IMR-90 (cell line): ENCODE results near the gene KCNMB1. TPM values are rescaled to one million over a fixed set of nuclear protein-coding genes. Genes with fewer than 3 reads are reported as not detected.

Source experiments
- ATAC-seq: fragments of 200-7000 bp; cut with Tn5 transposase; 2 replicates; pipeline ENCODE4 v1.9.1; 2020; ENCODE audit warnings: low read depth, mild to moderate bottlenecking, moderate library complexity
- BruUV-seq: library from RNA; stranded (reverse); fragments of 400-500 nt; replicated peaks from 2 replicates; lab custom pipeline; 2021; lab: Mats Ljungman, UMichigan
- CTCF ChIA-PET: fragments of 300-600 bp; formaldehyde crosslinking; extraction: SDS; loops from one replicate; lab custom pipeline; 2021; ENCODE audit warnings: antibody characterized with exemption; lab: Yijun Ruan, JAX
- POLR2A ChIA-PET: fragments of 300-600 bp; sonication (Branson Sonifier 250); formaldehyde crosslinking; loops from one replicate; lab custom pipeline; 2022; ENCODE audit warnings: antibody characterized with exemption; ENCODE audit not compliant: unreplicated experiment; lab: Charles Lee
- DNase-seq: peaks from one replicate; pipeline ENCODE4 v3.0.0; 2013
- H2AFZ ChIP-seq: replicated peaks from 2 replicates; pipeline ENCODE3; 2013; ENCODE audit warnings: low read length, mild to moderate bottlenecking; ENCODE audit not compliant: poor library complexity
- H2AK5ac ChIP-seq: 2 replicates; pipeline ENCODE4 v1.6.1; 2013; ENCODE audit warnings: low read depth, low read length, inconsistent platforms
- H2AK9ac ChIP-seq: replicated peaks from 2 replicates; pipeline ENCODE3; 2013; ENCODE audit warnings: mild to moderate bottlenecking, low read depth, low read length, moderate library complexity; ENCODE audit not compliant: poor library complexity
- H2BK120ac ChIP-seq: 2 replicates; pipeline ENCODE4 v1.6.1; 2013; ENCODE audit warnings: low read depth, low read length, inconsistent platforms
- H2BK15ac ChIP-seq: 3 replicates; pipeline ENCODE4 v1.6.1; 2013; ENCODE audit warnings: low read depth, low read length, inconsistent platforms
- H2BK20ac ChIP-seq: 2 replicates; pipeline ENCODE4 v1.6.1; 2013; ENCODE audit warnings: low read depth, mild to moderate bottlenecking, inconsistent platforms, low read length, moderate library complexity
- H2BK5ac ChIP-seq: 2 replicates; pipeline ENCODE4 v1.6.1; 2013; ENCODE audit warnings: mild to moderate bottlenecking, low read depth, low read length, inconsistent platforms; ENCODE audit not compliant: poor library complexity, severe bottlenecking
- H3K14ac ChIP-seq: replicated peaks from 2 replicates; pipeline ENCODE4 v1.6.1; 2013; ENCODE audit warnings: low read depth, low read length, inconsistent platforms
- H3K18ac ChIP-seq: 2 replicates; pipeline ENCODE4 v1.6.1; 2013; ENCODE audit warnings: low read depth, low read length, control low read depth
- H3K23ac ChIP-seq: 2 replicates; pipeline ENCODE4 v1.6.1; 2013; ENCODE audit warnings: low read depth, low read length, inconsistent platforms
- H3K27ac ChIP-seq: 2 replicates; pipeline ENCODE4 v1.5.1; 2013; ENCODE audit warnings: mild to moderate bottlenecking, control low read depth, low read length; ENCODE audit not compliant: insufficient read depth
- H3K27me3 ChIP-seq: 2 replicates; pipeline ENCODE4 v1.6.1; 2013; ENCODE audit warnings: low read length; ENCODE audit not compliant: control insufficient read depth, insufficient read depth
- H3K36me3 ChIP-seq: 2 replicates; pipeline ENCODE4 v1.6.1; 2013; ENCODE audit warnings: low read length, mixed read lengths; ENCODE audit not compliant: control insufficient read depth, insufficient read depth
- H3K4ac ChIP-seq: 2 replicates; pipeline ENCODE4 v1.6.1; 2013; ENCODE audit warnings: low read depth, low read length, inconsistent platforms
- H3K4me1 ChIP-seq: 2 replicates; pipeline ENCODE4 v1.6.1; 2013; ENCODE audit warnings: low read length, mixed read lengths; ENCODE audit not compliant: control insufficient read depth, insufficient read depth
- H3K4me2 ChIP-seq: 2 replicates; pipeline ENCODE4 v1.6.1; 2013; ENCODE audit warnings: low read depth, mild to moderate bottlenecking, control low read depth, low read length, moderate library complexity
- H3K4me3 ChIP-seq: 2 replicates; pipeline ENCODE4 v1.5.1; 2013; ENCODE audit warnings: low read depth, mild to moderate bottlenecking, control low read depth, low read length, moderate library complexity; ENCODE audit not compliant: insufficient read depth
- H3K56ac ChIP-seq: 2 replicates; pipeline ENCODE4 v1.6.1; 2013; ENCODE audit warnings: low read length, inconsistent platforms; ENCODE audit not compliant: insufficient read depth; ENCODE audit errors: extremely low read depth
- H3K79me1 ChIP-seq, 2 experiments: 2 replicates each; pipeline ENCODE4 v1.6.1; 2013; ENCODE audit warnings: low read length in 2 of 2, inconsistent platforms in 1 of 2, low read depth in 1 of 2
- H3K9ac ChIP-seq: 2 replicates; pipeline ENCODE4 v1.6.1; 2013; ENCODE audit warnings: low read depth, low read length, control low read depth
- H3K9me1 ChIP-seq: 2 replicates; pipeline ENCODE4 v1.6.1; 2013; ENCODE audit warnings: low read length, inconsistent platforms; ENCODE audit not compliant: insufficient read depth
- H3K9me3 ChIP-seq: 2 replicates; pipeline ENCODE4 v1.6.1; 2013; ENCODE audit warnings: low read length; ENCODE audit not compliant: control insufficient read depth, insufficient read depth
- H4K20me1 ChIP-seq: 2 replicates; pipeline ENCODE4 v1.6.1; 2013; ENCODE audit warnings: low read length, inconsistent platforms; ENCODE audit not compliant: insufficient read depth
- H4K5ac ChIP-seq: 2 replicates; pipeline ENCODE4 v1.6.1; 2013; ENCODE audit warnings: mild to moderate bottlenecking, low read depth, low read length, control low read depth
- H4K8ac ChIP-seq, 2 experiments: 2 replicates each; pipeline ENCODE4 v1.6.1; 2013; ENCODE audit warnings: low read depth in 2 of 2, low read length in 2 of 2, control low read depth in 1 of 2, inconsistent platforms in 1 of 2
- H4K91ac ChIP-seq: 2 replicates; pipeline ENCODE4 v1.6.1; 2013; ENCODE audit warnings: low read depth, low read length, inconsistent platforms; ENCODE audit not compliant: insufficient read depth
- CEBPB ChIP-seq: IDR thresholded peaks from 2 replicates; pipeline ENCODE4 v1.6.1; 2012; ENCODE audit warnings: low read depth, low read length, improper control_type of control experiment
- CHD1 ChIP-seq: IDR thresholded peaks from 2 replicates; pipeline ENCODE4 v1.6.1; 2012; ENCODE audit warnings: low read depth, low read length, improper control_type of control experiment
- MAFK ChIP-seq: IDR thresholded peaks from 2 replicates; pipeline ENCODE4 v1.6.1; 2012; ENCODE audit warnings: low read depth, low read length, improper control_type of control experiment
- MAZ ChIP-seq: IDR thresholded peaks from 2 replicates; pipeline ENCODE4 v1.6.1; 2012; ENCODE audit warnings: low read depth, mild to moderate bottlenecking, low read length, improper control_type of control experiment, moderate library complexity, borderline replicate concordance
- POLR2A ChIP-seq: IDR thresholded peaks from 2 replicates; pipeline ENCODE4 v1.6.1; 2012; ENCODE audit warnings: mild to moderate bottlenecking, low read depth, low read length
- WGBS, 2 experiments: methylation state at CpG; one replicate each; pipeline versions ENCODE4 v1.1.5 to v1.1.7; 2013; ENCODE audit warnings: missing lambda C conversion rate in 2 of 2; ENCODE audit not compliant: insufficient read length in 1 of 2; ENCODE audit errors: extremely low coverage in 2 of 2; 5-methylcytosine and 5-hydroxymethylcytosine counted together
- dilution Hi-C: fragments of 300-500 bp; cut with HindIII; formaldehyde crosslinking; loops from one replicate; pipeline ENCODE4 v1.14.3; 2018; ENCODE audit warnings: low sequenced_read_pairs; ENCODE audit not compliant: unreplicated experiment
- in situ Hi-C: fragments of 300-500 bp; cut with MboI; formaldehyde crosslinking; loops from 3 replicates; pipeline ENCODE4 v1.14.3; 2019; ENCODE audit warnings: low sequenced_read_pairs, inconsistent platforms, mixed read lengths
- intact Hi-C: fragments of 100-400 bp; cut with micrococcal nuclease; formaldehyde crosslinking; loops from 2 replicates; pipeline ENCODE4 v1.10.0; 2022
- polyA plus RNA-seq, 3 experiments: library from polyadenylated mRNA; depleted of rRNA; stranded (reverse); fragments of >200 nt; gene quantifications; 2 replicates each; pipeline ENCODE4 v1.2.3, GENCODE V29; 2012; ENCODE audit warnings: low replicate concordance in 1 of 3
- total RNA-seq: library from RNA; depleted of rRNA; stranded (reverse); fragments of >200 nt; gene quantifications from 2 replicates; pipeline ENCODE4 v1.2.3, GENCODE V29; 2012
- TF ChIP-seq, protein P1 (sequence below): fragments of 150-350 bp; IDR thresholded peaks from 2 replicates; pipeline ENCODE4 v1.6.1; 2017; ENCODE audit warnings: mild to moderate bottlenecking, antibody characterized with exemption, low read length, low read depth

KCNMB1 gene
- total and polyA plus RNA-seq, 2 of the 4 experiments (the other 2 are of a cell fraction) = not detected

DNA sequence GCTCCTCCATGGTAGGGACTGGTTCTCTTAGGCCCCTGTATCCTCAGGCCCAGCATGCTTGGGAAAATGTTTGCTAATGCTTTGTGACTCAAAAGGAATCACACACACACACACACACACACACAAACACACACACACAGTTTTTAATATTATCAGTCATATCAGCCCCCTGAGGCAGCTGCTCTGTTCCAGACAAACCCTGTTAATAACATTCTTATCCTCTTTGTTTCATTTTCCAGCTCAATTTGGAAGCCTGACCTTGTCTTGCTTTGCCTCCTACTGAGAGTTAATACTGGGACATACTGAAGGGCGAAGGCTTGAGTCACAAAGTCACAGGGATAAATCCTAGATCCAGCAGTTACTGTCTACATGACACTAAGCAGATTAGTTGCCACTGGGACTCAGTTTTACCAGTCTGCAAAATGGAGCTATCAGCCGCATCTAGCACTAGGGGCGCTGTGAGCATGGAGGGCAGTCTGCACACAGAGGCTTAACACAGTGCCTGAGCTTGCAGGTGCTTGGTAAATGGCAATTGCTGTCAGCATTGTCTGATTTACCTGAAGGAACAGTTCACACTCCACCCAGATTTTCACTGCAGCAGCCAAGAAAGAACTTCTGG, 37.1 kb upstream of the KCNMB1 start:
- dilution Hi-C loops (no loop called here), in situ Hi-C loops (loop anchor here (10.0 kb wide), 1 partner anchor 201 kb away; no protein-coding TSS in a partner anchor), intact Hi-C loops (no loop called here)
- no peak overlapping the region for H3K23ac ChIP-seq
- H2AK5ac ChIP-seq = no peak overlapping the region
- H3K9me3 ChIP-seq = no peaks in the 10 kb centered on the region
- TF ChIP-seq MAZ = no peak
- no peak for TF ChIP-seq CHD1
- TF ChIP-seq MAFK = no peak
- TF ChIP-seq, protein P1, sequence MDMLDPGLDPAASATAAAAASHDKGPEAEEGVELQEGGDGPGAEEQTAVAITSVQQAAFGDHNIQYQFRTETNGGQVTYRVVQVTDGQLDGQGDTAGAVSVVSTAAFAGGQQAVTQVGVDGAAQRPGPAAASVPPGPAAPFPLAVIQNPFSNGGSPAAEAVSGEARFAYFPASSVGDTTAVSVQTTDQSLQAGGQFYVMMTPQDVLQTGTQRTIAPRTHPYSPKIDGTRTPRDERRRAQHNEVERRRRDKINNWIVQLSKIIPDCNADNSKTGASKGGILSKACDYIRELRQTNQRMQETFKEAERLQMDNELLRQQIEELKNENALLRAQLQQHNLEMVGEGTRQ = no peak
- no peak for TF ChIP-seq POLR2A
- TF ChIP-seq CEBPB = no peak
- no peak overlapping the region for H2BK15ac ChIP-seq
- H3K9ac ChIP-seq = no peak overlapping the region
- no peaks in the 10 kb centered on the region for H3K9me1 ChIP-seq
- H3K4me3 ChIP-seq = no peak overlapping the region
- H2AFZ ChIP-seq = no peak overlapping the region
- no peak overlapping the region for H3K27ac ChIP-seq
- no peaks in the 10 kb centered on the region for H3K4me1 ChIP-seq
- POLR2A ChIA-PET = no interaction called here
- ATAC-seq = no peak
- no peak overlapping the region for H3K4ac ChIP-seq
- no peak for DNase-seq
- H3K18ac ChIP-seq = no peak overlapping the region
- no peak overlapping the region for H3K56ac ChIP-seq
- no peak overlapping the region for H4K5ac ChIP-seq
- H2BK120ac ChIP-seq = no peak overlapping the region
- H4K20me1 ChIP-seq = no peaks in the 10 kb centered on the region
- peaks cover 10% of the 10 kb centered on the region for H3K27me3 ChIP-seq
- H3K36me3 ChIP-seq = no peaks in the 10 kb centered on the region
- H3K79me1 ChIP-seq = no peaks in the 10 kb centered on the region
- CTCF ChIA-PET = interaction anchor here (1.1 to 1.7 kb wide), 4 partner anchors 9 to 207 kb away, joined by 3 to 6 read pairs (median 4); no protein-coding TSS in a partner anchor
- no peak overlapping the region for H4K91ac ChIP-seq
- H2BK20ac ChIP-seq = no peak overlapping the region
- H3K4me2 ChIP-seq = no peak overlapping the region
- no peak overlapping the region for H4K8ac ChIP-seq
- no peak overlapping the region for H2AK9ac ChIP-seq
- WGBS, 2 experiments = 100% methylated on average over 2 of the region's 3 CpGs; no CpG with 5 or more reads in 1 of the 2 experiments
- BruUV-seq = no TSS peak
- H3K14ac ChIP-seq = no peak overlapping the region
- H2BK5ac ChIP-seq = no peak overlapping the region
